ENCODE results near the gene NFIX. TPM values are rescaled to one million over a fixed set of nuclear protein-coding genes. Genes with fewer than 3 reads are reported as not detected.

Gene NFIX
- total and polyA plus RNA-seq, 9 of the 15 experiments (the other 6 are each of a cell fraction or from before 2014, with no cell fraction given), result 0.28 to 26.8 (median 5.4) TPM

GRCh38 chr19:12946092-12946721, 49.1 kb upstream of the NFIX start (continued):
- TF ChIP-seq PRPF4 (IDR thresholded peaks at IDR 0.05; ENCODE audit: insufficient read depth, low read depth, low read length, poor library complexity, severe bottlenecking) (peak; percentile 65), RBM25 (IDR thresholded peaks at IDR 0.05; ENCODE audit: low read depth, low read length, severe bottlenecking) (peak; percentile 53), U2AF1 (optimal IDR thresholded peaks at IDR 0.05; ENCODE audit: low read depth, low read length) (no peak), NR2F6 (CRISPR knock-in tag; IDR thresholded peaks at IDR 0.05) (0 out of 2 replicates have a peak, but pooled peaks have one; percentile 74)

DNA sequence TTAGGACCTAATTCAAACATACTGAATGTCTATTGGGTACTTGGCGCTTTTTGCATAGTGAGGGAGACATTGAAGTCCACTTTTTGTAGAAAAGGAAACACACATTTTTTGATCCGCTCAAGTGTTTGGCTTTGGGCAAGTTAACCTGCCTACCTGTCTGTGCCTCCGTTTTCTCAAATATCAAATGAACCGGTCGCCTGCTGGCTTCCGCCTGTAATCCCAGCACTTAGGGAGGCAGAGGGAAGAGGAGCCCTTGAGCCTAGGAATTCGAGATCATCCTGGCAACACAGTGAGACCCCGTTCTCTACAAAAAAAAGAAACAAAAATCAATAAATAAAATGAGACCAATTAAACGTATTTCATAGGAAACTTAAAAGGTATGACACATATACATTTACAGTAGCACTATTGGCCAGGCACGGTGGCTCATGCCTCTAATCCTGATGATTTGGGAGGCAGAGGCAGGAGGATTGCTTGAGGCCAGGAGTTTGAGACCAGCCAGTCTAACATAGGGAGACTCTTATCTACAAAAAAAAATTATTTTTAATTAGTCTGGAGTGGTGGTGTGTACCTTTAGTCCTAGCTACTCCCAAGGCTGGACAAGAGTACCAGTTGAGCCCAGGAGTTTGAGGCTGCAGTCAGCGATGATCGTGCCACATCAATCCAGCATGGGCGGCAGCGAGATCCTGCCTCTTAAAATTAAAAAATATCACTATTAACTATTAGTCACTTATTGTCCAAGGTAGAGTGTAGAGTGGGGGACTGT, 48.4 kb upstream of the NFIX start:
- intact Hi-C loops (cut with micrococcal nuclease), result no loop called here
- TF ChIP-seq NFIX (CRISPR knock-in tag; IDR thresholded peaks at IDR 0.05; ENCODE audit: low read depth) (no peak), POLR2H (tag; IDR thresholded peaks at IDR 0.05; ENCODE audit: low read depth) (no peak)
- TF ChIP-seq, protein P1, sequence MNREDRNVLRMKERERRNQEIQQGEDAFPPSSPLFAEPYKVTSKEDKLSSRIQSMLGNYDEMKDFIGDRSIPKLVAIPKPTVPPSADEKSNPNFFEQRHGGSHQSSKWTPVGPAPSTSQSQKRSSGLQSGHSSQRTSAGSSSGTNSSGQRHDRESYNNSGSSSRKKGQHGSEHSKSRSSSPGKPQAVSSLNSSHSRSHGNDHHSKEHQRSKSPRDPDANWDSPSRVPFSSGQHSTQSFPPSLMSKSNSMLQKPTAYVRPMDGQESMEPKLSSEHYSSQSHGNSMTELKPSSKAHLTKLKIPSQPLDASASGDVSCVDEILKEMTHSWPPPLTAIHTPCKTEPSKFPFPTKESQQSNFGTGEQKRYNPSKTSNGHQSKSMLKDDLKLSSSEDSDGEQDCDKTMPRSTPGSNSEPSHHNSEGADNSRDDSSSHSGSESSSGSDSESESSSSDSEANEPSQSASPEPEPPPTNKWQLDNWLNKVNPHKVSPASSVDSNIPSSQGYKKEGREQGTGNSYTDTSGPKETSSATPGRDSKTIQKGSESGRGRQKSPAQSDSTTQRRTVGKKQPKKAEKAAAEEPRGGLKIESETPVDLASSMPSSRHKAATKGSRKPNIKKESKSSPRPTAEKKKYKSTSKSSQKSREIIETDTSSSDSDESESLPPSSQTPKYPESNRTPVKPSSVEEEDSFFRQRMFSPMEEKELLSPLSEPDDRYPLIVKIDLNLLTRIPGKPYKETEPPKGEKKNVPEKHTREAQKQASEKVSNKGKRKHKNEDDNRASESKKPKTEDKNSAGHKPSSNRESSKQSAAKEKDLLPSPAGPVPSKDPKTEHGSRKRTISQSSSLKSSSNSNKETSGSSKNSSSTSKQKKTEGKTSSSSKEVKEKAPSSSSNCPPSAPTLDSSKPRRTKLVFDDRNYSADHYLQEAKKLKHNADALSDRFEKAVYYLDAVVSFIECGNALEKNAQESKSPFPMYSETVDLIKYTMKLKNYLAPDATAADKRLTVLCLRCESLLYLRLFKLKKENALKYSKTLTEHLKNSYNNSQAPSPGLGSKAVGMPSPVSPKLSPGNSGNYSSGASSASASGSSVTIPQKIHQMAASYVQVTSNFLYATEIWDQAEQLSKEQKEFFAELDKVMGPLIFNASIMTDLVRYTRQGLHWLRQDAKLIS (CRISPR knock-in tag; IDR thresholded peaks at IDR 0.05), result 0 out of 2 replicates have a peak, but pooled peaks have one; percentile 71

More for the DNA sequence above, 48.4 kb upstream of the NFIX start:
- peaks cover 11 to 26% of the 10 kb centered on the region in 2 experiments; a peak in 4 of 5 replicates for H3K4me1 ChIP-seq (replicated peaks in 1 of 2; ENCODE audit: control insufficient read depth in 2 of 2, insufficient read depth in 2 of 2, low read length in 2 of 2)
- ChIA-PET POLR2A (interaction anchor here (0.6 to 2.3 kb wide), 13 partner anchors 8 to 132 kb away, joined by 3 to 14 read pairs (median 4); partner anchors contain the start of genes CALR, FARSA, GADD45GIP1 and KLF1), CTCF (ENCODE audit: low intra/inter-chr PET ratio) (interaction anchor here (0.8 kb wide), 1 partner anchor 61 kb away, joined by 3 read pairs; no protein-coding TSS in a partner anchor)
- peaks cover 7% of the 10 kb centered on the region for H4K20me1 ChIP-seq (replicated peaks; ENCODE audit: control insufficient read depth, insufficient read depth, low read length)
- peak overlapping the region; percentile 88 for H3K27ac ChIP-seq (ENCODE audit: extremely low read depth, low read depth, low read length)
- peak overlapping the region; percentile 66 for H3K4me3 ChIP-seq
- DNase-seq (ENCODE audit: extremely low read depth in 1 of 4, low spot score in 3 of 4), result no peak
- peaks cover 10% of the 10 kb centered on the region for H3K9me1 ChIP-seq (ENCODE audit: control insufficient read depth, insufficient read depth, low read length)
- ATAC-seq, result no peak
- BruUV-seq (replicated peaks), result TSS peak; percentile 50
- FAIRE-seq, result peak; percentile 11
- H3K9ac ChIP-seq (ENCODE audit: insufficient read depth in 1 of 2, low read depth in 2 of 2, low read length in 2 of 2), result peak overlapping the region; percentile 91 to 96
- H2AFZ ChIP-seq (ENCODE audit: low read depth, low read length), result no peak overlapping the region
- in situ Hi-C loops (cut with MboI), result no loop called here
- 31% methylated on average over 14 of the region's 14 CpGs for WGBS (ENCODE audit: insufficient coverage, low coverage, missing lambda C conversion rate)
- H3K9me3 ChIP-seq (replicated peaks; ENCODE audit: control insufficient read depth, insufficient read depth, low read depth, low read length), result no peaks in the 10 kb centered on the region
- peaks cover 76% of the 10 kb centered on the region for H3K36me3 ChIP-seq (ENCODE audit: control insufficient read depth, insufficient read depth, low read length)
- H3K27me3 ChIP-seq (ENCODE audit: control insufficient read depth in 2 of 2, insufficient read depth in 2 of 2, low read length in 2 of 2), result no peaks in the 10 kb centered on the region
- H3K79me2 ChIP-seq (ENCODE audit: control insufficient read depth, insufficient read depth, low read length), result peaks cover 47% of the 10 kb centered on the region
- H3K4me2 ChIP-seq (ENCODE audit: insufficient read depth, low read length), result peak overlapping the region; percentile 95
